Inflammatory macrophage treated with lipopolysaccharide for 1 hour (primary cell): ENCODE data around the gene PTPRA.
"Not testable (repeated sequence)": the region's sequence is repeated elsewhere in the genome, so short reads cannot be mapped to it uniquely, and the experiment has no call there.

ENCODE experiments used
- DNase-seq, 2 donors: peaks; one replicate each; pipeline ENCODE4 v3.0.0-alpha.2; 2020 to 2022

The PTPRA gene

GRCh38 chr20:3045816-3046676 is 172.8 kb downstream of the PTPRA start, which contains the start of gene MRPS26:
Gene MRPS26 (plus strand): TSS chr20:3046052. CDS start chr20:3046069, 17 bp downstream.
- peak; percentile 82 to 83 for DNase-seq

- no peak for DNase-seq
Measured at GRCh38 chr20:3046677-3047462, 173.6 kb downstream of the PTPRA start.

GRCh38 chr20:3047486-3048419 is 174.5 kb downstream of the PTPRA start:
- no peak for DNase-seq

GRCh38 chr20:3051385-3052019 is 178.2 kb downstream of the PTPRA start:
- DNase-seq, result no peak

GRCh38 chr20:3059489-3059888 is 186.2 kb downstream of the PTPRA start:
- DNase-seq, result no peak

- DNase-seq, result not testable (repeated sequence)
Measured at GRCh38 chr20:3064119-3064518, 190.8 kb downstream of the PTPRA start.

- no peak for DNase-seq
Measured at GRCh38 chr20:3067139-3068014, 194.1 kb downstream of the PTPRA start.

- no peak for DNase-seq
Measured at GRCh38 chr20:3068075-3068474, 194.8 kb downstream of the PTPRA start.

GRCh38 chr20:3068986-3069900 is 196.0 kb downstream of the PTPRA start:
- DNase-seq, result peak in 1 of 2 donors; percentile 42

- no peak for DNase-seq
Measured at GRCh38 chr20:3070725-3071124, 197.4 kb downstream of the PTPRA start.

GRCh38 chr20:3071266-3071609 is 198.0 kb downstream of the PTPRA start:
- no peak for DNase-seq

GRCh38 chr20:3071610-3072529 is 198.6 kb downstream of the PTPRA start, which contains the start of gene OXT:
Gene OXT (plus strand): TSS chr20:3071620. CDS start chr20:3071656, 36 bp downstream.
- peak; percentile 44 to 47 for DNase-seq

GRCh38 chr20:3072530-3073250 is 199.4 kb downstream of the PTPRA start:
- DNase-seq, result no peak

GRCh38 chr20:3073251-3073643 is 200.0 kb downstream of the PTPRA start:
- DNase-seq, result not testable (repeated sequence)

- peak in 1 of 2 donors; percentile 24 for DNase-seq
Measured at GRCh38 chr20:3074812-3075211, 201.5 kb downstream of the PTPRA start.

GRCh38 chr20:3075315-3075714 is 202.0 kb downstream of the PTPRA start:
- not testable (repeated sequence) for DNase-seq

- peak in 1 of 2 donors; percentile 24 for DNase-seq
Measured at GRCh38 chr20:3077618-3078134, 204.4 kb downstream of the PTPRA start.

- DNase-seq, result no peak
Measured at GRCh38 chr20:3080939-3081388, 207.7 kb downstream of the PTPRA start.
